Activated T-cell treated with anti-CD3 and anti-CD28 coated beads for 4 hours (primary cell): ENCODE results near the gene ABCG1.
"Not testable (repeated sequence)": the region's sequence is repeated elsewhere in the genome, so short reads cannot be mapped to it uniquely, and the experiment has no call there.

ENCODE experiments used
- DNase-seq: peaks from one replicate; pipeline ENCODE4 v3.0.0-alpha.2; 2020

ABCG1 gene

GRCh38 chr21:42292563-42293142, 73.7 kb downstream of the ABCG1 start:
- DNase-seq, result not testable (repeated sequence)

- no peak for DNase-seq
These were observed 74.8 kb downstream of the ABCG1 start for GRCh38 chr21:42293649-42294272.

- no peak for DNase-seq
These were observed 75.4 kb downstream of the ABCG1 start for GRCh38 chr21:42294273-42294880.

- no peak for DNase-seq
These were observed 76.9 kb downstream of the ABCG1 start for GRCh38 chr21:42295845-42296244.

- DNase-seq, result no peak
These were observed 77.6 kb downstream of the ABCG1 start for GRCh38 chr21:42296501-42296900.

GRCh38 chr21:42297377-42297776, 78.4 kb downstream of the ABCG1 start:
- DNase-seq, result no peak

- no peak for DNase-seq
These were observed 79.3 kb downstream of the ABCG1 start for GRCh38 chr21:42298237-42298636.

GRCh38 chr21:42298657-42299056, 79.7 kb downstream of the ABCG1 start:
- no peak for DNase-seq

- DNase-seq, result no peak
These were observed 80.5 kb downstream of the ABCG1 start for GRCh38 chr21:42299324-42300044.

- DNase-seq, result no peak
These were observed 81.2 kb downstream of the ABCG1 start for GRCh38 chr21:42300045-42300583.

GRCh38 chr21:42300956-42301355, 82.0 kb downstream of the ABCG1 start:
- DNase-seq, result no peak

GRCh38 chr21:42301371-42302075, 82.6 kb downstream of the ABCG1 start:
- no peak for DNase-seq

- no peak for DNase-seq
These were observed 83.2 kb downstream of the ABCG1 start for GRCh38 chr21:42302076-42302650.

- DNase-seq, result no peak
These were observed 83.9 kb downstream of the ABCG1 start for GRCh38 chr21:42302794-42303193.

GRCh38 chr21:42303443-42303842, 84.5 kb downstream of the ABCG1 start:
- no peak for DNase-seq

- no peak for DNase-seq
These were observed 85.9 kb downstream of the ABCG1 start for GRCh38 chr21:42304556-42305454.

GRCh38 chr21:42305707-42306147, 86.8 kb downstream of the ABCG1 start:
- no peak for DNase-seq

- no peak for DNase-seq
These were observed 87.6 kb downstream of the ABCG1 start for GRCh38 chr21:42306366-42307035.

- DNase-seq, result no peak
These were observed 88.2 kb downstream of the ABCG1 start for GRCh38 chr21:42307106-42307505.

- DNase-seq, result no peak
These were observed 89.4 kb downstream of the ABCG1 start for GRCh38 chr21:42308161-42308913.
